ENCODE results near the gene TPCN2.
"Not testable (repeated sequence)": the region's sequence is repeated elsewhere in the genome, so short reads cannot be mapped to it uniquely, and the experiment has no call there.

Gene TPCN2

GRCh38 chr11:69127081-69127850, 78.5 kb downstream of the TPCN2 start:
- Mint-ChIP-seq H3K27ac (no peak overlapping the region), H3K36me3 (ENCODE audit: low read depth) (no peaks in the 10 kb centered on the region), H3K9me3 (peaks cover 10% of the 10 kb centered on the region), H3K27me3 (ENCODE audit: low read depth) (no peaks in the 10 kb centered on the region), H3K4me3 (no peak overlapping the region), H3K4me1 (ENCODE audit: low read depth) (peaks cover 16% of the 10 kb centered on the region)
- no peak for DNase-seq (ENCODE audit: low spot score)

- Mint-ChIP-seq H3K36me3 (ENCODE audit: low read depth) (no peaks in the 10 kb centered on the region), H3K27me3 (ENCODE audit: low read depth) (no peaks in the 10 kb centered on the region), H3K4me1 (ENCODE audit: low read depth) (peaks cover 9% of the 10 kb centered on the region), H3K9me3 (peaks cover 11% of the 10 kb centered on the region), H3K27ac (no peak overlapping the region), H3K4me3 (no peak overlapping the region)
- DNase-seq (ENCODE audit: low spot score) = no peak
Measured at GRCh38 chr11:69127884-69128283, 79.2 kb downstream of the TPCN2 start.

- no peak for DNase-seq (ENCODE audit: low spot score)
- Mint-ChIP-seq H3K4me1 (ENCODE audit: low read depth) (peaks cover 4% of the 10 kb centered on the region), H3K9me3 (peaks cover 22% of the 10 kb centered on the region), H3K36me3 (ENCODE audit: low read depth) (peaks cover under 1% of the 10 kb centered on the region), H3K27me3 (ENCODE audit: low read depth) (no peaks in the 10 kb centered on the region), H3K4me3 (no peak overlapping the region), H3K27ac (no peak overlapping the region)
Measured at GRCh38 chr11:69129053-69129452, 80.3 kb downstream of the TPCN2 start.

GRCh38 chr11:69129647-69130046, 80.9 kb downstream of the TPCN2 start:
- no peaks in the 10 kb centered on the region for H3K4me1 Mint-ChIP-seq (ENCODE audit: low read depth)
- H3K27ac Mint-ChIP-seq = no peak overlapping the region
- DNase-seq (ENCODE audit: low spot score) = no peak
- H3K27me3 Mint-ChIP-seq (ENCODE audit: low read depth) = no peaks in the 10 kb centered on the region
- no peak overlapping the region for H3K4me3 Mint-ChIP-seq
- H3K9me3 Mint-ChIP-seq = peaks cover 22% of the 10 kb centered on the region
- peaks cover 2% of the 10 kb centered on the region for H3K36me3 Mint-ChIP-seq (ENCODE audit: low read depth)

GRCh38 chr11:69130654-69131053, 81.9 kb downstream of the TPCN2 start:
- Mint-ChIP-seq H3K4me3 (no peak overlapping the region), H3K27ac (no peak overlapping the region), H3K4me1 (ENCODE audit: low read depth) (no peaks in the 10 kb centered on the region), H3K27me3 (ENCODE audit: low read depth) (no peaks in the 10 kb centered on the region), H3K36me3 (ENCODE audit: low read depth) (peaks cover 2% of the 10 kb centered on the region), H3K9me3 (peaks cover 22% of the 10 kb centered on the region)
- no peak for DNase-seq (ENCODE audit: low spot score)

- H3K27me3 Mint-ChIP-seq (ENCODE audit: low read depth) = no peaks in the 10 kb centered on the region
- no peak for DNase-seq (ENCODE audit: low spot score)
- H3K4me1 Mint-ChIP-seq (ENCODE audit: low read depth) = no peaks in the 10 kb centered on the region
- no peak overlapping the region for H3K27ac Mint-ChIP-seq
- H3K36me3 Mint-ChIP-seq (ENCODE audit: low read depth) = peaks cover 2% of the 10 kb centered on the region
- H3K4me3 Mint-ChIP-seq = no peak overlapping the region
- H3K9me3 Mint-ChIP-seq = peaks cover 27% of the 10 kb centered on the region
Measured at GRCh38 chr11:69131121-69131566, 82.4 kb downstream of the TPCN2 start.

GRCh38 chr11:69131644-69132300, 83.0 kb downstream of the TPCN2 start:
- Mint-ChIP-seq H3K4me1 (ENCODE audit: low read depth) (no peaks in the 10 kb centered on the region), H3K4me3 (no peak overlapping the region), H3K9me3 (peaks cover 28% of the 10 kb centered on the region), H3K36me3 (ENCODE audit: low read depth) (peaks cover 2% of the 10 kb centered on the region), H3K27ac (no peak overlapping the region), H3K27me3 (ENCODE audit: low read depth) (no peaks in the 10 kb centered on the region)
- no peak for DNase-seq (ENCODE audit: low spot score)

GRCh38 chr11:69132301-69132670, 83.6 kb downstream of the TPCN2 start:
- Mint-ChIP-seq H3K9me3 (peaks cover 28% of the 10 kb centered on the region), H3K36me3 (ENCODE audit: low read depth) (peaks cover 2% of the 10 kb centered on the region), H3K4me3 (no peak overlapping the region), H3K27me3 (ENCODE audit: low read depth) (no peaks in the 10 kb centered on the region), H3K4me1 (ENCODE audit: low read depth) (no peaks in the 10 kb centered on the region), H3K27ac (no peak overlapping the region)
- no peak for DNase-seq (ENCODE audit: low spot score)

- H3K27ac Mint-ChIP-seq = no peak overlapping the region
- peaks cover 23% of the 10 kb centered on the region for H3K9me3 Mint-ChIP-seq
- H3K36me3 Mint-ChIP-seq (ENCODE audit: low read depth) = peaks cover 2% of the 10 kb centered on the region
- no peaks in the 10 kb centered on the region for H3K27me3 Mint-ChIP-seq (ENCODE audit: low read depth)
- no peak for DNase-seq (ENCODE audit: low spot score)
- no peaks in the 10 kb centered on the region for H3K4me1 Mint-ChIP-seq (ENCODE audit: low read depth)
- no peak overlapping the region for H3K4me3 Mint-ChIP-seq
Measured at GRCh38 chr11:69133251-69133650, 84.5 kb downstream of the TPCN2 start.

GRCh38 chr11:69134182-69134581, 85.5 kb downstream of the TPCN2 start:
- H3K27ac Mint-ChIP-seq; H3K27me3 Mint-ChIP-seq (ENCODE audit: low read depth); DNase-seq (ENCODE audit: low spot score); H3K36me3 Mint-ChIP-seq (ENCODE audit: low read depth); H3K4me3 Mint-ChIP-seq; H3K4me1 Mint-ChIP-seq (ENCODE audit: low read depth): not testable (repeated sequence)
- H3K9me3 Mint-ChIP-seq = peaks cover 18% of the 10 kb centered on the region

GRCh38 chr11:69134957-69135356, 86.2 kb downstream of the TPCN2 start:
- Mint-ChIP-seq H3K27me3 (ENCODE audit: low read depth) (no peaks in the 10 kb centered on the region), H3K9me3 (peaks cover 18% of the 10 kb centered on the region), H3K4me3 (no peak overlapping the region), H3K27ac (no peak overlapping the region), H3K4me1 (ENCODE audit: low read depth) (no peaks in the 10 kb centered on the region), H3K36me3 (ENCODE audit: low read depth) (peaks cover 2% of the 10 kb centered on the region)
- DNase-seq (ENCODE audit: low spot score) = no peak

GRCh38 chr11:69135420-69136363, 87.0 kb downstream of the TPCN2 start:
- Mint-ChIP-seq H3K9me3 (peaks cover 18% of the 10 kb centered on the region), H3K4me1 (ENCODE audit: low read depth) (no peaks in the 10 kb centered on the region), H3K27me3 (ENCODE audit: low read depth) (no peaks in the 10 kb centered on the region), H3K4me3 (no peak overlapping the region), H3K36me3 (ENCODE audit: low read depth) (peaks cover 2% of the 10 kb centered on the region), H3K27ac (no peak overlapping the region)
- DNase-seq (ENCODE audit: low spot score) = no peak

GRCh38 chr11:69136471-69136870, 87.7 kb downstream of the TPCN2 start:
- H3K9me3 Mint-ChIP-seq = peaks cover 18% of the 10 kb centered on the region
- H3K4me3 Mint-ChIP-seq = no peak overlapping the region
- H3K36me3 Mint-ChIP-seq (ENCODE audit: low read depth) = peaks cover 2% of the 10 kb centered on the region
- no peak overlapping the region for H3K27ac Mint-ChIP-seq
- H3K4me1 Mint-ChIP-seq (ENCODE audit: low read depth) = no peaks in the 10 kb centered on the region
- no peak for DNase-seq (ENCODE audit: low spot score)
- no peaks in the 10 kb centered on the region for H3K27me3 Mint-ChIP-seq (ENCODE audit: low read depth)

Data from T-helper 2 cell treated with Interferon-gamma antibody and Interleukin-4, amounts not matched to agents 5 μg/mL and 100 μg/mL, for 36 hours (primary cell).